Stimulated activated CD8-positive, alpha-beta memory T cell treated with anti-CD3 and anti-CD28 coated beads, Interleukin-2, amount 100 ng/mL, for 1 hour (primary cell): ENCODE data around the gene COL4A1.

Source experiments
- DNase-seq, 2 donors: peaks; one replicate each; pipeline ENCODE4 v3.0.0-alpha.2; 2020; ENCODE audit warnings: low read depth in 2 of 2

Gene COL4A1

GRCh38 chr13:110133425-110134235, 173.3 kb downstream of the COL4A1 start:
- no peak for DNase-seq

- DNase-seq: no peak
Observed at GRCh38 chr13:110132225-110132982, 174.6 kb downstream of the COL4A1 start.

- DNase-seq: no peak
Observed at GRCh38 chr13:110131424-110131823, 175.5 kb downstream of the COL4A1 start.

- DNase-seq: no peak
Observed at GRCh38 chr13:110130431-110130830, 176.5 kb downstream of the COL4A1 start.

GRCh38 chr13:110129539-110130186, 177.3 kb downstream of the COL4A1 start:
- no peak for DNase-seq

- no peak for DNase-seq
Observed at GRCh38 chr13:110129076-110129475, 177.9 kb downstream of the COL4A1 start.

GRCh38 chr13:110128546-110128945, 178.4 kb downstream of the COL4A1 start:
- DNase-seq: no peak

GRCh38 chr13:110127986-110128511, 178.9 kb downstream of the COL4A1 start:
- no peak for DNase-seq

- no peak for DNase-seq
Observed at GRCh38 chr13:110126391-110126961, 180.5 kb downstream of the COL4A1 start.

- no peak for DNase-seq
Observed at GRCh38 chr13:110125613-110126272, 181.2 kb downstream of the COL4A1 start.

- no peak for DNase-seq
Observed at GRCh38 chr13:110125157-110125556, 181.8 kb downstream of the COL4A1 start.

- DNase-seq: no peak
Observed at GRCh38 chr13:110124201-110124940, 182.6 kb downstream of the COL4A1 start.

- no peak for DNase-seq
Observed at GRCh38 chr13:110123041-110123809, 183.7 kb downstream of the COL4A1 start.

GRCh38 chr13:110121422-110122083, 185.4 kb downstream of the COL4A1 start:
- DNase-seq: no peak

- no peak for DNase-seq
Observed at GRCh38 chr13:110119935-110120905, 186.7 kb downstream of the COL4A1 start.

- DNase-seq: no peak
Observed at GRCh38 chr13:110118106-110118505, 188.9 kb downstream of the COL4A1 start.

GRCh38 chr13:110116072-110116487, 190.9 kb downstream of the COL4A1 start:
- no peak for DNase-seq

GRCh38 chr13:110115591-110115990, 191.4 kb downstream of the COL4A1 start:
- DNase-seq: no peak
